Measurements from ENCODE around the gene ARHGAP26.

DNA sequence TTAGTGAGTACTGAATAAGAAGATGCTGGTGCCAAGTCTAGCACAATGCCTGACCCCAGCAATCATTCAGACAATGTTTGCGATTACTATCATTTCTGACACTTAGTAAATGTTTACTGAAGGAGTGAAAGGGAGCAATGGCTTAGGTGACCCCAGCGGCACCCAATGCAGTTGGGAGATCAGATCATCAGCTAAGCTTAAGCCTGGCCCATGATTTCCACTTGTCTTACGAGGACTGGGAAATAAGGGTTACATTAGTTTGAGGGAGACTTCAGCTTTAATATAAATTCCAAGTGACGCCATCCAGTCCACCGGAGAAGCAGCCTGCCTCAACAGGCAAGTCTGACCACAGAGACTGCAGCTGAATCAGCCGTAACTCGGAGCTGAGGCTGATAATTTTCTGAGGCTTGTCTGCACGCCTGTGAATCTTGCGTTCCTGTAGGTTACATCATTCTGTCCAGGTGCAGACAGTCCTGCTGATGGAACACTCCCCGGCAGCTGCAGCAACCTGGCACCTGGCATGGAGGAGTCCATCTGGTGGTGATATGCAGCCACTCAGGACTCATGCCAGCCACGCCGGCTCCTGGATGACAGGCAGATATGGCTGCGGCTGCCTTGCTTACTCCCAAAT lies 49.4 kb upstream of the ARHGAP26 start:
- TF ChIP-seq, protein P1, sequence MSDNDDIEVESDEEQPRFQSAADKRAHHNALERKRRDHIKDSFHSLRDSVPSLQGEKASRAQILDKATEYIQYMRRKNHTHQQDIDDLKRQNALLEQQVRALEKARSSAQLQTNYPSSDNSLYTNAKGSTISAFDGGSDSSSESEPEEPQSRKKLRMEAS (IDR thresholded peaks at IDR 0.05): no peak
- TF ChIP-seq, protein P2, sequence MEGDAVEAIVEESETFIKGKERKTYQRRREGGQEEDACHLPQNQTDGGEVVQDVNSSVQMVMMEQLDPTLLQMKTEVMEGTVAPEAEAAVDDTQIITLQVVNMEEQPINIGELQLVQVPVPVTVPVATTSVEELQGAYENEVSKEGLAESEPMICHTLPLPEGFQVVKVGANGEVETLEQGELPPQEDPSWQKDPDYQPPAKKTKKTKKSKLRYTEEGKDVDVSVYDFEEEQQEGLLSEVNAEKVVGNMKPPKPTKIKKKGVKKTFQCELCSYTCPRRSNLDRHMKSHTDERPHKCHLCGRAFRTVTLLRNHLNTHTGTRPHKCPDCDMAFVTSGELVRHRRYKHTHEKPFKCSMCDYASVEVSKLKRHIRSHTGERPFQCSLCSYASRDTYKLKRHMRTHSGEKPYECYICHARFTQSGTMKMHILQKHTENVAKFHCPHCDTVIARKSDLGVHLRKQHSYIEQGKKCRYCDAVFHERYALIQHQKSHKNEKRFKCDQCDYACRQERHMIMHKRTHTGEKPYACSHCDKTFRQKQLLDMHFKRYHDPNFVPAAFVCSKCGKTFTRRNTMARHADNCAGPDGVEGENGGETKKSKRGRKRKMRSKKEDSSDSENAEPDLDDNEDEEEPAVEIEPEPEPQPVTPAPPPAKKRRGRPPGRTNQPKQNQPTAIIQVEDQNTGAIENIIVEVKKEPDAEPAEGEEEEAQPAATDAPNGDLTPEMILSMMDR (IDR thresholded peaks at IDR 0.05; ENCODE audit: low read depth, low read length, missing input control): peak; percentile 12
- TF ChIP-seq, protein P3, sequence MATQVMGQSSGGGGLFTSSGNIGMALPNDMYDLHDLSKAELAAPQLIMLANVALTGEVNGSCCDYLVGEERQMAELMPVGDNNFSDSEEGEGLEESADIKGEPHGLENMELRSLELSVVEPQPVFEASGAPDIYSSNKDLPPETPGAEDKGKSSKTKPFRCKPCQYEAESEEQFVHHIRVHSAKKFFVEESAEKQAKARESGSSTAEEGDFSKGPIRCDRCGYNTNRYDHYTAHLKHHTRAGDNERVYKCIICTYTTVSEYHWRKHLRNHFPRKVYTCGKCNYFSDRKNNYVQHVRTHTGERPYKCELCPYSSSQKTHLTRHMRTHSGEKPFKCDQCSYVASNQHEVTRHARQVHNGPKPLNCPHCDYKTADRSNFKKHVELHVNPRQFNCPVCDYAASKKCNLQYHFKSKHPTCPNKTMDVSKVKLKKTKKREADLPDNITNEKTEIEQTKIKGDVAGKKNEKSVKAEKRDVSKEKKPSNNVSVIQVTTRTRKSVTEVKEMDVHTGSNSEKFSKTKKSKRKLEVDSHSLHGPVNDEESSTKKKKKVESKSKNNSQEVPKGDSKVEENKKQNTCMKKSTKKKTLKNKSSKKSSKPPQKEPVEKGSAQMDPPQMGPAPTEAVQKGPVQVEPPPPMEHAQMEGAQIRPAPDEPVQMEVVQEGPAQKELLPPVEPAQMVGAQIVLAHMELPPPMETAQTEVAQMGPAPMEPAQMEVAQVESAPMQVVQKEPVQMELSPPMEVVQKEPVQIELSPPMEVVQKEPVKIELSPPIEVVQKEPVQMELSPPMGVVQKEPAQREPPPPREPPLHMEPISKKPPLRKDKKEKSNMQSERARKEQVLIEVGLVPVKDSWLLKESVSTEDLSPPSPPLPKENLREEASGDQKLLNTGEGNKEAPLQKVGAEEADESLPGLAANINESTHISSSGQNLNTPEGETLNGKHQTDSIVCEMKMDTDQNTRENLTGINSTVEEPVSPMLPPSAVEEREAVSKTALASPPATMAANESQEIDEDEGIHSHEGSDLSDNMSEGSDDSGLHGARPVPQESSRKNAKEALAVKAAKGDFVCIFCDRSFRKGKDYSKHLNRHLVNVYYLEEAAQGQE (IDR thresholded peaks at IDR 0.05): no peak
- TF ChIP-seq FOXA1 (IDR thresholded peaks at IDR 0.05): no peak
- no peak for TF ChIP-seq SP1 (IDR thresholded peaks at IDR 0.05)
- peak in 1 of 2 donors; percentile 58 for TF ChIP-seq RAD21 (IDR thresholded peaks at IDR 0.05)
- TF ChIP-seq TAF1 (conservative IDR thresholded peaks at IDR 0.05): no peak
- no peak for TF ChIP-seq EGR1 (IDR thresholded peaks at IDR 0.05; ENCODE audit: low read depth in 2 of 2)
- no peak for TF ChIP-seq HNF4G (IDR thresholded peaks at IDR 0.05)
- TF ChIP-seq YY1 (IDR thresholded peaks at IDR 0.05): no peak
- TF ChIP-seq NR2F2 (IDR thresholded peaks at IDR 0.05): no peak
- TF ChIP-seq, protein P4, sequence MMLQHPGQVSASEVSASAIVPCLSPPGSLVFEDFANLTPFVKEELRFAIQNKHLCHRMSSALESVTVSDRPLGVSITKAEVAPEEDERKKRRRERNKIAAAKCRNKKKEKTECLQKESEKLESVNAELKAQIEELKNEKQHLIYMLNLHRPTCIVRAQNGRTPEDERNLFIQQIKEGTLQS (IDR thresholded peaks at IDR 0.05): no peak
- peak in 1 of 2 donors; percentile 37 for TF ChIP-seq RXRA (IDR thresholded peaks at IDR 0.05)

All from liver (tissue), 3 donors.